Upper lobe of right lung (tissue), 1 donor: Measurements from ENCODE around the gene TAPBP. TPM values are rescaled to one million over a fixed set of nuclear protein-coding genes. Genes with fewer than 3 reads are reported as not detected.

Experiments
- ATAC-seq: fragments of 200-7000 bp; cut with Tn5 transposase; one replicate; pipeline ENCODE4 v1.9.1; 2020; ENCODE audit warnings: mild to moderate bottlenecking, moderate library complexity
- DNase-seq: peaks from one replicate; pipeline ENCODE4 v3.0.0-alpha.2; 2020
- H3K27ac ChIP-seq: fragments of 200-600 bp; one replicate; pipeline ENCODE4 v1.8.0; 2022
- H3K27me3 ChIP-seq: fragments of 200-600 bp; one replicate; pipeline ENCODE4 v1.8.0; 2022; ENCODE audit warnings: mild to moderate bottlenecking
- H3K36me3 ChIP-seq: fragments of 200-600 bp; one replicate; pipeline ENCODE4 v1.8.0; 2022
- H3K4me1 ChIP-seq: fragments of 200-600 bp; one replicate; pipeline ENCODE4 v1.8.0; 2022
- H3K4me3 ChIP-seq: fragments of 200-600 bp; one replicate; pipeline ENCODE4 v1.8.0; 2022; ENCODE audit warnings: mild to moderate bottlenecking
- H3K9me3 ChIP-seq: fragments of 200-600 bp; one replicate; pipeline ENCODE4 v1.8.0; 2022
- CTCF ChIP-seq: fragments of 200-600 bp; IDR thresholded peaks from one replicate; pipeline ENCODE4 v1.8.0; 2022; ENCODE audit warnings: antibody characterized with exemption
- intact Hi-C: fragments of 100-400 bp; cut with DNase I; formaldehyde crosslinking; loops from one replicate; pipeline ENCODE4 v1.11.0; 2022
- total RNA-seq: library from RNA; stranded (reverse); fragmentation: NEBNext Ultra II Directional; extraction: Animal tissue kit (Norgen Biotek cat#: 25700); gene quantifications from one replicate; pipeline ENCODE4 v1.2.1, GENCODE V29; 2021
- donor health status: DM: no; HTN: yes; CAD: no; lungs with severe emphysema.

TAPBP gene
- total RNA-seq, 1 donor from 2014 or later = 191 TPM

GRCh38 chr6:33320315-33321181 is 6.7 kb upstream of the TAPBP start:
- no peak for DNase-seq
- no peak overlapping the region for H3K4me3 ChIP-seq
- ATAC-seq = no peak
- peak overlapping the region; percentile 6 for H3K27ac ChIP-seq
- H3K36me3 ChIP-seq = peaks cover 28% of the 10 kb centered on the region
- H3K4me1 ChIP-seq = peaks cover 50% of the 10 kb centered on the region
- H3K9me3 ChIP-seq = no peaks in the 10 kb centered on the region
- TF ChIP-seq CTCF = no peak
- intact Hi-C loops = no loop called here
- no peaks in the 10 kb centered on the region for H3K27me3 ChIP-seq

GRCh38 chr6:33319939-33320314 is 6.0 kb upstream of the TAPBP start:
- ATAC-seq (no peak), DNase-seq (no peak)
- no peak overlapping the region for H3K4me3 ChIP-seq
- H3K4me1 ChIP-seq = peaks cover 55% of the 10 kb centered on the region
- intact Hi-C loops = no loop called here
- no peaks in the 10 kb centered on the region for H3K27me3 ChIP-seq
- no peaks in the 10 kb centered on the region for H3K9me3 ChIP-seq
- no peak overlapping the region for H3K27ac ChIP-seq
- peaks cover 28% of the 10 kb centered on the region for H3K36me3 ChIP-seq
- TF ChIP-seq CTCF = no peak

- Histone ChIP-seq H3K9me3 (no peaks in the 10 kb centered on the region), H3K27ac (peak overlapping the region; percentile 65), H3K27me3 (no peaks in the 10 kb centered on the region), H3K36me3 (peaks cover 28% of the 10 kb centered on the region), H3K4me3 (peak overlapping the region; percentile 60), H3K4me1 (peaks cover 57% of the 10 kb centered on the region)
- DNase-seq (no peak), ATAC-seq (no peak)
- intact Hi-C loops = no loop called here
- TF ChIP-seq CTCF = no peak
These were observed 4.7 kb upstream of the TAPBP start for GRCh38 chr6:33318426-33319073.

- Histone ChIP-seq H3K27me3 (no peaks in the 10 kb centered on the region), H3K27ac (peak within 1 kb of the TSS; percentile 65), H3K4me1 (peaks cover 56% of the 10 kb centered on the region), H3K4me3 (peak within 1 kb of the TSS; percentile 60), H3K36me3 (peaks cover 28% of the 10 kb centered on the region), H3K9me3 (no peaks in the 10 kb centered on the region)
- no peak for TF ChIP-seq CTCF
- intact Hi-C loops = no loop called here
- DNase-seq (peak; percentile 99), ATAC-seq (peak; percentile 81)
These were observed 4.0 kb upstream of the TAPBP start, which contains the start of gene ZBTB22 for GRCh38 chr6:33317669-33318425. TSS of gene ZBTB22 (minus strand) at chr6:33317744. CDS start at chr6:33316916, 828 bp downstream.

- ATAC-seq (peak; percentile 10), DNase-seq (no peak)
- H3K4me3 ChIP-seq = peak overlapping the region; percentile 60
- H3K27ac ChIP-seq = peak overlapping the region; percentile 65
- intact Hi-C loops = no loop called here
- peaks cover 28% of the 10 kb centered on the region for H3K36me3 ChIP-seq
- no peak for TF ChIP-seq CTCF
- H3K27me3 ChIP-seq = no peaks in the 10 kb centered on the region
- peaks cover 59% of the 10 kb centered on the region for H3K4me1 ChIP-seq
- H3K9me3 ChIP-seq = no peaks in the 10 kb centered on the region
These were observed 3.5 kb upstream of the TAPBP start for GRCh38 chr6:33317419-33317668.
